ENCODE results near the gene HIC1.

Gene HIC1

DNA sequence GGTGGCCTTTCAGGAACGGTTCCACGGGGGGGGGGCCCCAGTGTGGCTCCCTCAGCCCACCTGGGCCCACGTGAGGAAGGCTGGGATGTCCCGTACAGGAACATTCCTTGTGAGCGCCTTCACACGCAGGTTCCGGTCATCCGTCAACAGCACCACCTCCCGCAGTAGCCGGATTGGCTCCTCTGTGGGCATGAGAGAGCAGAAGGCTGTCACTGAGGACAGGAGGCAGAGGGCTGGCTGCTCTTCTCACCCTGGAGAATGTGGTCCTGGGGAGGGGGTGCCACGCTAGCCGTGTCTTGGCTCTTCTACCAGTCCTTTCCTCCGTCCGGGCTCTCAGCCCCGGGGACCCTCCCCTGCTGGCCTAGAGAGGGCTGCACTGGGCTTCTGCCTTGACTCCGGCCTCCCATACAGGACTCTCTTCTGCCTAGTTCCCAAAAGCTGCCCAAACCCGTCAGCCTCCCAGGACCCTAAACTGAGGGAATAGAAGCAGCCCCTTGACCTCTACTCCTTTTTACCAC, 6.6 kb downstream of the HIC1 start:
- DNase-seq: no peak

DNA sequence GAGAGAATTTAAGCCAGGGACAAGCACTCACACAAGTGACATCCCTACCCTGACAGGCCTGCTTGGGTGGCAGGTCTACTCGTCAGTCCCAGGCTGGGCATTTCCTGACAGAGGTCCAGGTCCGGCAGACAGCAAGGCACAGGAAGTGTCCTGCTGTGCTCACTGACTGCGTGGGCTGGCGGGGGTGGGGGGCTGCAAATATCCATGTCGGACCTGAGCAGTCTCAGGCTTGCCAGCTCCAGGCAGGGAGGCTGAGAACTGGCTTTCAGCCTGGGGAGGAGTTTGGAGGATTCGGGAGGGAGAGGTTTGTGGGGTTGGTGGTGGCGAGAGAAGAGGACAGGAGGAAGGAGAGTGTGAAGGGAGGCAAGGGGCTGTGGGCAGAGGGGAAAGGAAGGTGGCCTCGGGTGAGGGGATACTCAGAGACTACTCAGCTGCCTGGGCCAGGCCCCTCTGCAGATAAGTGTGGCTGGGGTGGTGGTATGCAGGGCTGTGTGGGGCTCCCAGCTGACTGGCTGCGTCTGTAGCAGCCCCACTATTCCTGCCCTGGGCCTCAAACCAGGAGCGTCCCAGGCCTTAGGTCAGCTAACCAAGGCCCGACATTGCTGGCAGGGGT, 7.8 kb downstream of the HIC1 start:
- peak; percentile 79 for DNase-seq

DNA sequence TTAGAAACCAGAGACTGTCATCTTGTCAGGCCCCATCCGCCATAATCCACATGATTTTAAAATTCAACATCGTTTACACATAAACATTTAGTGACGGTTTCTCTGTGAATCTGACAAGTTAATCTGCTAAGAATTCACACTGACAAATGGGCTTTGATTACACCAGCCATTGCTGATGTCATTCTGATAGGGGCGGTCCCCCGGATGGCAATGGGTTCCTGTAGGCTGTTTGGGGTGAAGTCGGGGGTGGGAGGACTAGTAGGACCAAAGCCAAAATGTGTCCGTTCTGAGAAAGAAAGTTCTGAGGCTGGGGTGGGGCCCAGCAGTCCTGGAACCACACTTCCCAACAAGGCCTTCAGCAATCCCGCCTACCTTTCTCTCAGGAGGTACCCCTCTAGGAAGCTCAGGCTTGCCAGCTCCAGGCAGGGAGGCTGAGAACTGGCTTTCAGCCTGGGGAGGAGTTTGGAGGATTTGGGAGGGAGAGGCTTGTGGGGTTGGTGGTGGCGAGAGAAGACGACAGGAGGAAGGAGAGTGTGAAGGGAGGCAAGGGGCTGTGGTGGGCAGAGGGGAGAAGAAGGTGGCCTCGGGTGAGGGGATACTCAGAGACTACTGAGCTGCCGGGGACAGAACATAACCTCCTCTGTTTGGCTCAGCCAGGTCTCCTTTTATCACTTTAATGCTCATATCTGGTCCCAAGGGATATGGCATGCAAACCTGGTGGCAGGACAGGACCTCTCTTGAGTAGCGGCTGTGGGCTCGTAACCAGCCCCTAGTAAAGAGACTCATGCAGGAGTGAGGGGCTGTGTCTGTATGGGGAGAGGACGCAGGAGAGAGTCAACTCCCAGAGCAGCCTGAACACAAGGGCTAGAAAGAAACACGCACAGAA, 8.6 kb downstream of the HIC1 start:
- DNase-seq: peak; percentile 81

DNA sequence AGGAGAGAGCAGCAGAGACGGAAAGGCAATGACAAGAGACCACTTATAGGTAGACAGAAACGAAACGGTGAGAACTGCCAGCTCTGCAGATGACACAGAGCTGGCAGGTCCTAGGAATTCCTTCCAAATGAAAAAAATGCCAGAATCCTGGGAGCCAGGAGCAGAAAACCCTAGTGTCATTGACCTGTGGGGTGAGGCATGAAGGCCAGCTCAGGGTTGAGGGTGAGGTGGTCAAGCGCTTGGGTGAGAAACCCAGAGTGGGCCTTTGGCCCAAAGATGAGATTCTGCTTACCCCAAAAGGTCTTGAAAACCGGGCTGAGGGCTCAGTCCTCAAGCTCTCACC, 9.2 kb downstream of the HIC1 start:
- DNase-seq: peak; percentile 33

DNA sequence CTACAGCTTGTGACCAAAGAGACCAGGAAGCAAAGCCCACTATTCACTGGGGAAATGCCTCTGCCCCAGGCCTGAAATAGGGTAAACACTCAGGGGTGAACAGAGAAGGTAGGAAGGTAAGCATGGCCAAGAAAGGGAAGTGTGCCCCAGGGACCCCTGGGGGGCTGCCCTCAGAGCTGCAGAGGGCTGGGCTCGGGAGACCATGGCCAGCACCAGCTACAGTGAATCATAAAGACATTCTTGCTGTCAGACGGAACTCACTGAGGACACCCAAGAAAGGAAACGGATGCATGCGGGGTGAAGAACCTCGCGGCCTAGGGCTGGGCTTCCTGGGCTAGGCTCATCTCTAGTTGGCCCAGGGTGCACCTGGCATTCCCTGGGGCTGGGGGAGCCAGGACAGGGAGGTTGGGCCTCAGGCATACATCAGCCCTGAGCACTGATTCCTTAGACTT, 9.6 kb downstream of the HIC1 start:
- DNase-seq: peak; percentile 60

DNA sequence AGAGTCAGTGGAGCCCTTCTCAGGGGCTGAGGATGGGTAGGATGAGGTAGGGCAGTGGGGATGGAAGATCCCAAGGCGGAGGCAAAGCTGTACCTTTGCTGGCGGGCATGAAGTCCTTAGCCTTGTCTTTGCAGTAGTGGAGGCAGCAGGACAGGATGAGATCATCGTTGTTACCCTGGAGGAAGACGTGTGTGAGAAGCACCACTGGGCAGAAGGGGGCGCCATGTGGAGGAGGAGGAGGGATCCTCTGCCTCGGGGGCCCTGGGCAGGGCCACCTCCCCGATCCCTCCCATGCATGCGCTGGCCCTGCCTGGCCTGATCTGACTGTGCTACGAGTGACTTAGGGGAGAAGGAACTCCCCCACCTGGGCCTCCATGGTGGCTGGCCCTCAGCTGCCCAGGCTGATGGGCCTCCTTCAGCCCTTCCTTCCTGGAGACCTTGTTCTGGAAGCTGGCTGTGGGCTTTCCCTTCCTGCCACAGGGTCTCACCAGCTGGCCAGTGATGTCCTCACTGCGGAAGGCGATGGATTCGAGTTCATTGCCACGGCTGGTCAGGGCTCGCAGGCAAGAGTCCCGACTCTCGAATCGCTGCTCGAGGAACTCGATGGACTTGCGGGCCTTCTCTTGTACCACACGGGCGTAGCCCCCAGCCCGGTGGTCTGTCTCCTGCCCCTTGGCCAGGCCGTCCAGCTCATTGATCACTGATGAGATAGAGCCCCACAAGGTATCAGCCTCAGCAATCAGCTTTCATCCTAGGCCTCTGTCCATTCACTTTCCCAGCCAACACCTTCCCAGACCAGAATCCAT, 10.3 kb downstream of the HIC1 start:
- peak; percentile 79 for DNase-seq

DNA sequence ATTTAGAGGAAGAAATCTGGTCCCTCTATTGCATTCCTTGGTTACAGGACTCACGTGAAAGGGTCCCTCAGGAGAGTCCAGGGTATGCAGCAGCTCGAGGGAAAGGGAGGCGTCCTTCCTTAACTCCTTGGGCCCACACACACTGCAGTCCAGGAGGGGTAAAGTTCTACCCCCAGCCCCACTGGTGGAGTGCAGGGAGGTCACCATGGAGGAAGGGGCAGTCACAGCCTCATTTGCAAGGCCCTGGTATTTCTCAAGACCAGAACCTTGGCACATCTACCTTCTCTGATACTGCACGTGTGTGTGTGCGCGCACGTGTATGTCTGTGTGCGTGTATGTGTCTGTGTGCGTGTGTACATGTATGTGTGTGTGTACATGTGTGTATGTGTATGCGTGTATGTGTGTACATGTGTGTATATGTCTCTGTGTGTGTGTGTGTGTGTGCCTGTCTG, 11.1 kb downstream of the HIC1 start:
- DNase-seq: no peak

DNA sequence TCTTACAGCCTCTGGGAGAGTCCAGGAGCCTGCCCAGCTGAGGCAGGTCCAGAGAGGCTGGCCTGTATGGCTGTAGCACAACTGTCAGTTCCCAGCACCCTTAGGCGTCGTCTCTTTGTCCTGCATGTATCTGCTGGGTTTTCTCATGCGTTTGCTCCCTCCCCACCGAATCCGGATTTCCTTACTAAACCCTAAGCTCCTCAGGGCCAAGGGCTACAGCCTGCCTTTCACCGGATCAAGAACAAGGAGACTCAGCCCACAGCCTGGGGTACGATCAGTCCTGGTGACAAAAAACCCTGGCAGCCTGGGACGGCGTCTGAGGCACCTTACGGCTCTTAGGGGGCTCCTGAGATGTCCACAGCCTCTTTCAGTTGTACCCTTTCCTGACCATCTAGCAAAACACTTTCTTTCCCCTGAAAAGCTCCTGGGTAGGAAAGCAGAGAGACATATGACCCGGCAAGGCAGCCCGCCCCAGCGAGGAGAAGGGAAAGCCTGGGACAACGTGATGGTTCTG, 12.2 kb downstream of the HIC1 start:
- no peak for DNase-seq

DNA sequence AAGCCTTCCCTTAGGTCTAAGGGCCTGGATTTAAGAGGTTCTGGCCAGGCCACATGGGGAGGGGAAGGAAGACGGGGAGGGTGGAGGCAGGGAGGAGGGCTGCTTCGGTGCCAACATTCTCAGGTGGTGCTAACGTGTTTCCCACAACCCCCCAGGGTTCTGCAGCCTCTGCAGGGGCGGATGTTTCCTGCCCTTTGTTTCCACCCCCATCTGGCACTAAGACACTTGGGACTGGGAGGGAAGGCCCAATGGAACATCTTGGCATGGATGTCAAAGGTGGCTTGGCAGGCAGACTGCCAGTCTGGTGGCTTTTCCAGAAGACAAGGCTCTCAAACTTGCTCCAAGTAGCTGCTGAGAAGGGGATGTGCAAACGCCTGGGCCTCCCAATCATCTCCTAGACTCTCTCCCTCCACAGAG, 12.7 kb downstream of the HIC1 start:
- DNase-seq: peak; percentile 89

DNA sequence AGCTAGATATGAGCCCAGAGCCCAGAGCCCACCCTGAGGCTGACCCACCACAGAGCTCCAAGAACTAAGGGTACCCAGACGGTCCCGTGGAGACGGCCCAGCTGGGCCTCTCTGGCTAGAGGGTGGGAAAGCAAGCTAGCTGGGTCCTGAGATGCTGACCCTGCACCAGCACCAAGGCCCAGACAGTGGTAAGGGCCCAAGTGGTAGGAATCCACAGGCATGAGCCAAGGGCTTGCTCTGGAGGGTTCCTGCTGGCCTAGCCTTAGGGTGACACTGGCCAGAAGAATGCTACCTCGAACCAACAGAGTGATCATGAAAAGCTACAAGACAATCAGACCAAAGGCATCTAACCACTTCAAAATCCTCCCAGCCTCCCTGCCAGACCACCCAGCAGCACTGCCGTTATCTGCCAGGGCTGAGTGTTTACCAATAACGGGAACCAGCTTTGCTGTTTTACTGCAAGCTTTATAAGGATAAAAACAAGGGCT, 13.2 kb downstream of the HIC1 start:
- peak; percentile 96 for DNase-seq

DNA sequence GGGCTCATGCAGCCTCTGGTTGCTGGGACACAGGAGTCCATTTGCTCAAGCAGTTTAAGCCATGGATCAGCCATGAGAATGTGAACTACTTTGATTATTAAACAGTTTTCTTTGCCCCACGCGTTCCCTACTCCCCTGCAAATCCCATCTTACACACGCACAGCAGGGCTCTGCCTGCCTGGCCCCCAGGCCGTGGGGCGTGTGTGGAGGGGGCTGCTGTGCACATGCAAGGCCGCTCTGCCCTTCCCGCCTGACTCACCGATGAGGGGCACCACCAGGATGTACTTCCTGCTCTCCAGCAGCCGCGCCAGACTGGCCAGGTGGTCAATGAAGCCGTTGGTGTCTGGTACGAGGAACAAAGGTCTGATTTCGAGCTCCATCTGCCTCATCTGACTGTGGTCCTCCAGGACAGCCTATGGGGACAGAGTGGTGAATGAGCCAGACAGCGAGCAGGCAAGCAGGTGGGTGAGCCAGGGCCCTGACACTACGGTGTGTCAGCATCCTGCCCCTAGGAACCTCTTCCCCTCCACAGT, 13.7 kb downstream of the HIC1 start:
- peak; percentile 75 for DNase-seq

DNA sequence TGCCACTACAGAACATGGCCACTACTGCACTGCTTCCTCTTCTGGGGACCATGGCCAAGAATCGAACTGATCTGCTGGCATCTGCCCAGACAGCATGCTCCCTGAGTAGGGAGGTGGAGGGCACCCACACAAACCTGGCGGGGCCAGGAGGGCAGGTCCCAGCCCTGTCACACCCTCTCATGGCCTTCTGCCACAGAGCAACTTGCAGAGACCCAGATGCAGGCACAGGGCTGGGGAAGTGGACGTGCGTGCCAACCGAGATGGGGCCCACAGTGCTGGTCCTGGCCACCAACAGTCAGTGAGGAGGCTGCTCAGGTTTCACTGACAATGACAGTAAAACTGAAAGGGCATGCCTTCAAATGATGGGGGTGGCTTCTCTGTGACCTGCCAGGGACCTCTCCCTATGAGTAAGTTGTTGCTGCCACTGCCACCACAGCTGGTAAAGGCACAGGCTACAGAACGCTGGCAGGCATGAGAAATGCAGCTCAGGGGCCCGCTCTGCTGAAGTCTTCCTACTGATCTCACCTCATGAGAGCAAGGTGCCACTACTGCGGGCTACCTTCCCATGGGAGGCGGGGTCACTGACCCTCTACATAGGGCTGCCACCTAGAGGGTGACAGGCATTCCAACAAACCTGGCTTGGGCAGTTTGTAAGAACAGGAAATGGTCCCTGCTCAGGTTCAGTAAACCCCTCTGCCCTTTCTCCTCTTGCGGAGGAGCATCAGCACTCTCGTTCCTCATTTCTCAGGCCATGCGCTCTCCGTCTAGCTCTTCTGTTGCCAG, 15.5 kb downstream of the HIC1 start:
- DNase-seq: no peak

DNA sequence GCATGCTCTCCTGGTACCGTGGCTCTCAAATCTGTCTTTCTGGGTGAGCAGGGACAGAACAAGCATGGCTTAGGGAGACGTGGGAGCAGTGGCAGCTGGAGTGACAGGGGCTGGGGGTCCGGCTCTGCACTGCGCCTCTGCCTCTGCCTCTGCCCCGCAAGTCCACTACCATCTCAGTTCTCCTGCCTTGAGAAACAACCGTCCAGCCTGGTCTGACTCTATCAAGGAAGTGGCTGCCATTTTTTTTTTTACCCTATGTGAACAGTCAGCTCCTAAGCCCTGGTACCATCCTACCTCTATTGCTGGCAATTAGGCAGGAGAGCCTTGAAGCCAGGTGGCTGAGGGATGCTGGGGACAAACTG, 16.1 kb downstream of the HIC1 start:
- DNase-seq: no peak

DNA sequence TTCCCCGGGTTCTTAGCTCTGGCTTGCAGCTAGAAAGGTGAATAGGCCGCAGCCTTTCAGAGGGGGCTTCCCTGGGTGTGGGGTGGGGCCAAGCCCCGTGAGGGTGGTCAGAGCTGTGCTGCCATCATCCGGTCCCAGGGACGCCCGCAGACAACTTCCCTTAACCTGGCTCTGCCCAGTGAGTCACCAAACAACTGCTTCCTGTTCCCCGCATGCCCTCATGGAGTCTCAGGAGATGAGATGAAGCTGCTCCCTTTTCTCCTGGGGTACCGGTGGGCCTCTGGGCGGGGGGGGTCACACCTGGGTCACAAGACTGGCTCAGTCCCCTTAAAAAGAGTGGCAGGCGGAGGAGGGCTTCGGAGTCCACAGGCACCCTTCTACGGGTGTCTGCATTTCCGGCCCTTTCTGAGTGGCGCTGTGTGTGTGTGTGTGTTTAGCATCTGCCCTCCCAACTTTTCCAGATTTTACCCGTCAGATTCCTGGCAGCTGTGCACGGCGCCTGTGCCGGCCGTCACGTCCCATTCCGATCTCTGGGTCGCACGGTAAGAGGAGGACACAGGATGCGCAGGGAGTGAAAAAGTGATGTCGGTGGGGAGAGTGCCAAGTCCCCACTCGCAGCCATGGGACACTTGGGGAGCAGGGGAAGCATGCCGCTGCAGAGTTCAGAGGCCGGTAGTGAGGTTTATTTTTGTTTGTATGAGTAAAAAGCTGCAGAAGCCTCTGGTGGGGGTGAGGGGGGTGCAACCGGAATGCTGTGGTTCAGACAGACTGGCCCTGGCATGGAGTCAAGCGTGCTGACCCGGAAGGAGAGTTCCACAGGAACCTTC, 16.8 kb downstream of the HIC1 start:
- DNase-seq: no peak

DNA sequence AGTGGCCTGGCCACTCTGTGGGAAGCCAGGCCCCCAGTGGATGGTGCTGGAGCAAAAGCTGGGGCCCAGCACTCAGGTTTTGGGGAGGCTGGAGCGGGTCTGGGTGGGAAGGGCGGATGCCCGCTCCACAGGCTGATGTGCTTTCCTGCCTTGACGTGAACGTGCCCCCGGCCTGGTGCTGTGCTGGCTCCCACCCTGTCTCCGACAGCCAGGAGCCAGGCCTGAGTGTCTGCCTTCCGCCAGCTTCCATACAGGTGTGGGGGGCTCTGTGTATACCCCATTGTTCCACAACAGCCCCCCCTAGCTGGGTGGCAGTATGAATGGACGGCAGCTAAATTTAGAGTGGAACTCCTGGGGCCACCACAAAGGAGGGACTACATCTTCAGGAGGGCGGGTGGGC, 20.0 kb downstream of the HIC1 start:
- DNase-seq: no peak

DNA sequence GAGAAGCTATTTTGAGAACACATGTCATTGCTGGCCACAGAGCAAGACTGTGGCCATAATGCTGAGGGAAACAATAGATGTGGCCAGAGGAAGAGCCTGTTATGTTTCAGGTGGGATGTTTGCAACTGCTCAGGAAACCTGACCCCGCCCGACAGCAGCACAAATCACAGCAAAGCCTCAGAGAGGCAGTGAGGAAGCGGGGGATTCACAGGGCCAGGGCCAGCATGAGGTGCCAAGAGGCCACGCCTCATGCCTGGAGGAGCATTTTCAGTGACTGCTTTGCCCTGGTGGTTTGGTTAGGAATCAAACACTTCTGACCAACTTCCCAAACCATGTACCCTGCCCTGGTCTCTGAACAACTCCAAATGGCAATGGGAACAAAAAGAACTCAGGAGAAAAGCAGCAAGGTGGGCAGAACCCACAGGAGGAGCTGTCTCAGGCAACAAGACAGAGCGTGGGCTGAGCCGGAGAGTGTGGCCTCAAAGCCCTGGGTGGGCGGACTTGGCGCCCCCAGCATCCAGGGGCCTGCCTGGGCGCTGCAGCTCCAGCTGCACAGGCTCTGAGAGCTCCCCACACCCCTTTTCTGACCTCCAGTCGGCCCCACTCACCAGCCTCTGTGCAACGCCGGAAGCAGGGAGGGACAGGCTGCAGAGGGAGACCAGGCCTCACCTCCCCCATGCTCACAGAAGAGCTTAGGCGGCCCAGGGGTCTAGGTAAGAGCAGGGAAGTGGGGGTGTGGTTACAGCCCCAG, 20.6 kb downstream of the HIC1 start:
- DNase-seq: no peak

DNA sequence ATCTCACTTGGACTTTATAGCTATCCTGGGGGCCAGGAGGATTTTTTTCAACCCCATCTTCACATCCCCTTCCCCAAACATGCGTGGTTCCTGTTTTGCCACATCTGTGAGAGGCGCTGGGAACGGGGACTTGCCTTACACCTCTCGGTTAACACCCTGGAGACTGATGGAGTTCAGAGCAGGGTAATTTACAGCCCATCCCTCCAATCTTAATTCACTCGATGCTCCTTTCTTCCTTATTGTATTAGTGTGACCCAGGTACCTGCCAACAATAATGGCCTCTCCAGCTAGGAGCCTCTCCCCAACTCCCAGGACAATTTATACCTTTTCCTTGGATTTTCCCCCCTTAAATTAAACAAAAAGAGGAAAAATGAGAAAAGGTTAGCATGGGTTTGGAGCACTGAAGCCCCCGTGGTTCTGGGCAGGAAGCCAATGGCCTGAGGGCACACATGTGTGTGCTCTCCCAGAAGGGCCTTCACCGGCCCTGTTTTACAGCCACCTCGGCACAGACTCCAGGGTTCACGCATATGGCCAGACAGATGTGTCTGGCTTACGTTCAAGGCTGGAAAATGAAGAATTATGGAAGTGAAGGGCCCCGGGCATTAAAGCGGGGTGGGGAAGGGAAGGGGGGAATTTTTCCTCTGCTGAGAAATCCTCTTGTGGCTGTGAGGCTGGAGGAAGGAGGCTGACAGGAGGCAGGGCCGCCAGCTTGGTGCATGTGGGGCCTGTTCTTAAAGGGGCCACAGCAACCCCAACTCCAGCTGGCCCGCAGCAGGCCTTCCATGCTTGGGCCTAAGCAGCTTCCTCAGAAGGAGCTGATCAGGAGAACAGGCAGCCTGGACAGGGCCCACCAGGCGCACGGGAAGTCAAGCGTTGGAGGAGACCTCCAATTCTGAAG, 21.4 kb downstream of the HIC1 start:
- peak; percentile 80 for DNase-seq

DNA sequence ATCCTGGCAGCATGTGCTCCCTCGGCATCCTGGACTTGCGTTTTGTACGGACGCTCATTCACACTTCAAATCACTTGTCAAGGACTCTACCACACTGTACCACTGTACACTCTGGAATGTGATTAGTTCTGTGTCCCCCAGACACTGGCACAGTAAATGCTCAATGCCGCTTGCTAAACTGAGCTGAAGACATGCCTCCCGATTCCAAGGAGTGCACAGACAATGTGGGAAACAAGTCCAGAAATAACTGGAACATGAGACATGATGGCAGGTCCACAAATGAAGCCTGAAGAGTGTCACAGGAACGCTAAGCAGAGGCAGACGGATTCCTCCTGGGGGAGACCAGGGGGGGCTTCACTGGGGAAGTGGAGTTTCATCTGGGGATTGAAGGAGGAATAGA, 22.1 kb downstream of the HIC1 start:
- DNase-seq: no peak

DNA sequence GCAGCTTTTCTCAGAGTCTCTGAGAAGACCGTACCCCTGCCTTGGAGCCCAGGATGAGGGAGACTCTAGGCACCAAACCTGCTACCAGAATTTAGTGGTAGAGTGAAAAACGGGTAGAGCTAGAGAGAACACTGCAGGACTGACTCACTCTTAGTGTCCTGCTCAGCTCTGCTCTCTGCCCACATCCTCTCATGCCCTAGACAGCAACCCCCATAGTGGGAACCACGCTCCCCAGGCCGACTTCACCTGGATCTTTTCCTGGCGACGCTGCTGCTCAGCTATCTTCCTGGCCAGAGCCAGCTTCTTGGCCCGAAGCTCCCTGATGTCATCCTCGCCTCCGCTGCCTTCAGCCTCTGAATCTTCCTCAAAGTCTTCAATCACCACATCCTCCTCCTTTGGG, 26.7 kb downstream of the HIC1 start:
- peak; percentile 62 for DNase-seq

All from fibroblast of upper back skin (primary cell).